Smooth muscle cell (in vitro differentiated cells): ENCODE measurements around the gene ANKS1A. TPM values are rescaled to one million over a fixed set of nuclear protein-coding genes. Genes with fewer than 3 reads are reported as not detected.

Source experiments
- DNase-seq: peaks from one replicate; lab custom pipeline; 2025; ENCODE audit not compliant: unreplicated experiment; lab: John Stamatoyannopoulos, UW
- H2AFZ ChIP-seq: fragments of 200-600 bp; sonication (generic); 2 replicates; pipeline ENCODE4 v1.6.0; 2016; ENCODE audit warnings: antibody characterized with exemption, low read depth, mild to moderate bottlenecking
- H3F3A ChIP-seq: fragments of 200-600 bp; sonication (generic); 2 replicates; pipeline ENCODE4 v1.6.0; 2017; ENCODE audit warnings: antibody characterized with exemption, low read depth
- H3K27ac ChIP-seq: fragments of 200-600 bp; sonication (generic); 2 replicates; pipeline ENCODE4 v1.5.1; 2016; ENCODE audit warnings: low read depth, mild to moderate bottlenecking
- H3K27me3 ChIP-seq: fragments of 200-600 bp; sonication (generic); 2 replicates; pipeline ENCODE4 v1.6.1; 2016; ENCODE audit warnings: low read depth, mild to moderate bottlenecking
- H3K36me3 ChIP-seq: fragments of 200-600 bp; sonication (generic); 2 replicates; pipeline ENCODE4 v1.5.1; 2016; ENCODE audit warnings: low read depth
- H3K4me1 ChIP-seq: fragments of 200-600 bp; sonication (generic); 2 replicates; pipeline ENCODE4 v1.5.1; 2016; ENCODE audit warnings: low read depth
- H3K4me2 ChIP-seq: fragments of 200-600 bp; sonication (generic); 2 replicates; pipeline ENCODE4 v1.6.0; 2016; ENCODE audit warnings: mild to moderate bottlenecking
- H3K4me3 ChIP-seq: fragments of 200-600 bp; sonication (generic); 2 replicates; pipeline ENCODE4 v1.5.1; 2016; ENCODE audit warnings: mild to moderate bottlenecking
- H3K79me2 ChIP-seq: fragments of 200-600 bp; sonication (generic); 2 replicates; pipeline ENCODE4 v1.6.0; 2016; ENCODE audit warnings: low read depth, mild to moderate bottlenecking
- H3K9ac ChIP-seq: fragments of 200-600 bp; sonication (generic); 2 replicates; pipeline ENCODE4 v1.6.0; 2016; ENCODE audit warnings: low read depth
- H3K9me3 ChIP-seq: fragments of 200-600 bp; sonication (generic); replicated peaks from 2 replicates; pipeline ENCODE4 v1.5.1; 2016; ENCODE audit warnings: low read depth
- H4K20me1 ChIP-seq: fragments of 200-600 bp; sonication (generic); 2 replicates; pipeline ENCODE4 v1.6.0; 2016; ENCODE audit warnings: low read depth
- CTCF ChIP-seq: fragments of 200-600 bp; sonication (generic); IDR thresholded peaks from 2 replicates; pipeline ENCODE4 v1.5.1; 2017; ENCODE audit warnings: borderline replicate concordance, mild to moderate bottlenecking, antibody characterized with exemption; ENCODE audit not compliant: insufficient read depth, poor library complexity, severe bottlenecking
- WGBS: methylation state at CpG from one replicate; pipeline ENCODE4 v1.1.7; 2016; ENCODE audit warnings: low lambda C conversion rate; 5-methylcytosine and 5-hydroxymethylcytosine counted together
- polyA plus RNA-seq: library from polyadenylated mRNA; unstranded; fragments of >200 nt; fragmentation: Nextera tagmentation; extraction: Ambion mirVana; gene quantifications from 2 replicates; pipeline ENCODE4 v1.2.1, GENCODE V29; 2016
- total RNA-seq: library from RNA; depleted of rRNA; stranded (reverse); fragments of >200 nt; gene quantifications from 2 replicates; pipeline ENCODE4 v1.2.3, GENCODE V29; 2014

ANKS1A gene
- total and polyA plus RNA-seq, 2 experiments from 2014 or later = 28.9 to 39.2 TPM

- no peak overlapping the region for H2AFZ ChIP-seq
- no peak for DNase-seq
- no peak for TF ChIP-seq CTCF
- H3K9me3 ChIP-seq = no peaks in the 10 kb centered on the region
- H3K79me2 ChIP-seq = peaks cover 27% of the 10 kb centered on the region
- peak overlapping the region; percentile 60 for H3K4me2 ChIP-seq
- H3K36me3 ChIP-seq = no peaks in the 10 kb centered on the region
- H4K20me1 ChIP-seq = no peaks in the 10 kb centered on the region
- H3K9ac ChIP-seq = peak overlapping the region; percentile 63
- peaks cover 23% of the 10 kb centered on the region for H3F3A ChIP-seq
- peak overlapping the region; percentile 98 for H3K27ac ChIP-seq
- no peak overlapping the region for H3K4me3 ChIP-seq
- no peaks in the 10 kb centered on the region for H3K27me3 ChIP-seq
- 93% methylated on average over 21 of the region's 21 CpGs for WGBS
- peaks cover 9% of the 10 kb centered on the region for H3K4me1 ChIP-seq
These were observed 169.9 kb downstream of the ANKS1A start for GRCh38 chr6:35058865-35059522.

GRCh38 chr6:35059596-35060345, 170.7 kb downstream of the ANKS1A start:
- no peaks in the 10 kb centered on the region for H3K9me3 ChIP-seq
- no peaks in the 10 kb centered on the region for H3K27me3 ChIP-seq
- H3K4me1 ChIP-seq = peaks cover 9% of the 10 kb centered on the region
- DNase-seq = no peak
- H3K36me3 ChIP-seq = no peaks in the 10 kb centered on the region
- peak overlapping the region; percentile 60 for H3K4me2 ChIP-seq
- WGBS = 83% methylated on average over 21 of the region's 21 CpGs
- H4K20me1 ChIP-seq = no peaks in the 10 kb centered on the region
- H3F3A ChIP-seq = peaks cover 16% of the 10 kb centered on the region
- no peak overlapping the region for H2AFZ ChIP-seq
- no peak overlapping the region for H3K4me3 ChIP-seq
- peaks cover 24% of the 10 kb centered on the region for H3K79me2 ChIP-seq
- H3K9ac ChIP-seq = no peak overlapping the region
- H3K27ac ChIP-seq = peak overlapping the region; percentile 98
- no peak for TF ChIP-seq CTCF

- Histone ChIP-seq H3K27me3 (no peaks in the 10 kb centered on the region), H3K4me2 (no peak overlapping the region), H3K4me1 (peaks cover 9% of the 10 kb centered on the region), H3K36me3 (no peaks in the 10 kb centered on the region), H3F3A (peaks cover 8% of the 10 kb centered on the region), H2AFZ (no peak overlapping the region), H4K20me1 (no peaks in the 10 kb centered on the region), H3K4me3 (no peak overlapping the region), H3K79me2 (peaks cover 21% of the 10 kb centered on the region), H3K9me3 (no peaks in the 10 kb centered on the region), H3K27ac (no peak overlapping the region), H3K9ac (no peak overlapping the region)
- no peak for DNase-seq
- 97% methylated on average over 9 of the region's 9 CpGs for WGBS
- TF ChIP-seq CTCF = no peak
These were observed 172.1 kb downstream of the ANKS1A start for GRCh38 chr6:35061102-35061615.
